Measurements from ENCODE around the gene SYT11.
"Not testable (repeated sequence)": the region's sequence is repeated elsewhere in the genome, so short reads cannot be mapped to it uniquely, and the experiment has no call there.

The SYT11 gene

DNA sequence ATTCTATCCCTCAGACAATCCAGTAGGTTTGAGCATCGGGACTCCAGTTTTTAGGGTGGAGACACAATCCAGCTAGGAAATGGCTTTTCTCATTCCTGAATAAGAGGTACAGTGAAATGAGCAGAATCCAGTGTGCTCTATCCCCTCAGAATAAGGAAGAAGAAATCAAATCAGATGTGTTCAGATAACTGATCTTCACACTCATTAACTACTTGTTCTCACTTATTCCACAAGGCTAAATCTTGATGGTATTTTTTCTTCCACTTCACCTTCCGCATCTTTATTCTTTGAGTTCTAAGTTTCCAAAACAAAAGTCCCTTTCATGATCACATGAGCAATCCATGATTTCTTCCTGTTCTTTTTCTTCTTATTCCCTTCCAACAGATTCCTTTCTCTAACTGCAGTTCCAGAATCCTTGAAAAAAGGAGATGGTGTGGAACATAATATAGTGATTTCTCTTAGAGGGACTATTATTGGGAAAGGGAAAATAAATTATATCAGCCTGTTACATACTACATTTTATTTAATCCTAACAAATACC is 1.7 kb downstream of the SYT11 start:
- DNase-seq (ENCODE audit: low read depth) = no peak

- no peak for DNase-seq (ENCODE audit: low read depth)
These were observed 2.5 kb downstream of the SYT11 start for GRCh38 chr1:155861896-155862295.

DNA sequence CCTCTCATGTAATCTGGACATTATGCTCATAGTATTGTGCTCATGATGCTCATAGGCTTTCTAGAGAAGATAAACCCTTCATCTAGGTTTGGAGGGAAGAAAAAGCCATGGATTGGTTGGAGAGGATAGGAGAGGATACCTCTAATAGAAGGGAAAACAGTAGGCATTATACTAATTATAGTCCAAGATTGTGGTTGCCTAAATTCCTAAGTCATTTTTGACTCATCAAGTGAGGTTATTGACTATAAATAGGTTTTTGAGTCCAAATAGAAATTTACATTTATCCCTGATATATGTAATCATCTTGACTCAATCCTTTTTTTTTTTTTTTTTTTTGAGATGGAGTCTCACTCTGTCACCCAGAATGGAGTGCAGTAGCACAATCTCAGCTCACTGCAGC is 5.0 kb downstream of the SYT11 start:
- DNase-seq (ENCODE audit: low read depth) = no peak

- no peak for DNase-seq (ENCODE audit: low read depth)
These were observed 8.4 kb downstream of the SYT11 start for GRCh38 chr1:155867766-155868165.

DNA sequence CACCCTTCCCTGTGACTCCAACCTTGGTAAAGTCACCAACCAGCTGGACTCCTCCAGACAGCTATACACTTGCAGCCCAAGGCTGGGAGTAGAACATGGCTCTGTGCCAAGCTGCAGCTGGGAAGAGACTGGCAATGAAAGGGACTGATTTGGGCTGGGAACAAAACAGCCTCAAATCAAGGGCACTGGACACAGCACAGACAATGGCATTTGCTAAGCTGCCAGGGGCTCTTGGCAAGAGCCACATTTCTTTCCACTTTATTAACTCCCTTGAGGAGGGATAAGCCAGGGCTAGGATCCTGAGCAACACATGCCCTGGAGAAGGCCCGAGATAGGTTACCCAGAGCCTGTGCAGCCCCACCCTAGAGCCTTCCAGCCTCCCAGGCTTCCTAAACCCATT is 12.0 kb downstream of the SYT11 start:
- DNase-seq (ENCODE audit: low read depth) = no peak

- DNase-seq (ENCODE audit: low read depth) = no peak
These were observed 13.2 kb downstream of the SYT11 start for GRCh38 chr1:155872527-155872926.

DNA sequence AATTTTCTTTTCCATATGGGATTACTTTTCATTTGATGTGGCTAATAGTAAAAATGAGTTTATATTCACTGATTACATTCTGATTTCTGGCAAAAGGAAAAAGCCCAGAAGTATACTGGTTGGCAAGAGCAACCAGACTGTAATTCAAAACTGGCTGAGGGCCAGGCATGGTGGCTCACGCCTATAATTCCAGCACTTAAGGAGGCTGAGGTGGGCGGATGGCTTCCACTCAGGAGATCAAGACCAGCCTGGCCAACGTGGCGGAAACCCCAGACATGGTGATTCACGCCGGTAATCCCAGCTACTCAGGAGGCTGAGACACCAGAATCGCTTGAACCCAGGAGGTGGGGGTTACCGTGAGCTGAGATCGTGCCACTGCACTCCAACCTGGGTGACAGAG is 14.5 kb downstream of the SYT11 start:
- DNase-seq (ENCODE audit: low read depth) = no peak

DNA sequence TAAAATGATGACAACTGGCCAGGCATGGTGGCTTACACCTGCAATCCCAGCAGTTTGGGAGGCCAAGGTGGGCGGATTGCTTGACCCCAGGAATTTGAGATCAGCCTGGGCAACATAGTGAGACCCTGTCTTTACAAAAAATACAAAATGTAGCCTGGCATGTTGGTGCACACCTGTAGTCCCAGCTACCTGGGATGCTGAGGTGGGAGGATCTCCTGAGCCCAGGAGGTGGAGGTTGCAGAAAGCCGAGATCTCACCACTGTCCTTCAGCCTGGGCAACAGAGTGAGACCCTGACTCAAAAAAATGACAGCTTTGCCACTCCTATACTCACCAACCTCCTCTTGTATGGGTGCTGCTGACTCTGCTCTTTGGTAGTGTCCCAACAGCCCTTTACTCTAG is 18.6 kb downstream of the SYT11 start:
- no peak for DNase-seq (ENCODE audit: low read depth)

DNA sequence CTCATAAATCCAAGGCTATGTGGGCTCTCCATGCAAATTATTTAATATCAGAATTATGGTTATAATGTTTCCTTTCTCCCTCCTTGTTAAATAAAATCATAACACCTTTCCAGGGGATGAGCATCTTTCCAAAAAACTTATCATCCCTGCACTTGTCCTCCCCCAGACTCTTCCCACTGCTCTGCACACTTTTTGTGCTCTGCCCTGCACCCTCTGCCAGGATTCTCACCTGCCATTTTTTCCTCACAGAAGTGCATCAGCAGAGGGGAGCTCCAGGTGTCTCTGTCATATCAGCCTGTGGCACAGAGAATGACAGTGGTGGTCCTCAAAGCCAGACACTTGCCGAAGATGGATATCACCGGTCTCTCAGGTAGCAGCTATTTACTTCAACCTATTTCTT is 20.9 kb downstream of the SYT11 start:
- DNase-seq (ENCODE audit: low read depth) = no peak

DNA sequence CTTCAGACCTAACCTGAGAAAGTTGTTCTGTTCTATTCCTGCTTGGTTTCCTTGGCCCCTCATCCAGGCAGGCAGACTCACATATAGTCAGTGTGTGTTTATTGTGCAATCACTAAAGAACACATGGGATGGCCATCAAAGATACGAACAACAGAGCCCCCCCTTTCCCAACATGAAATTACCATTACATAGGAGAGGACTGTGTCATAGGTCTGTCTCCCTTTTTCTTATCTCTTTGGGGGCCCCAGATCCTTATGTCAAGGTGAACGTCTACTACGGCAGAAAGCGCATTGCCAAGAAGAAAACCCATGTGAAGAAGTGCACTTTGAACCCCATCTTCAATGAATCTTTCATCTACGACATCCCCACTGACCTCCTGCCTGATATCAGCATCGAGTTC is 21.6 kb downstream of the SYT11 start:
- no peak for DNase-seq (ENCODE audit: low read depth)

DNA sequence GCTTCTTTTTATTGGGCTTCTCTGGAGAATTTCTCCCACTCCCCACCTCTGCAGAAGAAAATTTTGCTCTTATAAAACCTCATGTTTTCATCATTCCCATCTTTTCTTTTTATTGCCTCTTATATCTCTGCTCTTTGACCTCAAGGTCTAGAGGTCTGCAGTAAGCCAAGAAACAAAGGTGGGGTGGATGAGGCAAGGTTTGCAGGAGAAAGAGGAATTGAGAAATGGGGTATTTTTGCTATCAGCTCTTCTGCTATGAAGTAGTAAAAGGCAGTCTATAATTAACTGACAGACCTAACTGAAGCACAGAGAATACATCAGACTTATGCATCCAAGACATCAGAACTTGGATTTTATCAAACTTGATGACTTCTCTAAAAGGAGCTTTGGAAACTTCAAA is 22.9 kb downstream of the SYT11 start:
- no peak for DNase-seq (ENCODE audit: low read depth)

DNA sequence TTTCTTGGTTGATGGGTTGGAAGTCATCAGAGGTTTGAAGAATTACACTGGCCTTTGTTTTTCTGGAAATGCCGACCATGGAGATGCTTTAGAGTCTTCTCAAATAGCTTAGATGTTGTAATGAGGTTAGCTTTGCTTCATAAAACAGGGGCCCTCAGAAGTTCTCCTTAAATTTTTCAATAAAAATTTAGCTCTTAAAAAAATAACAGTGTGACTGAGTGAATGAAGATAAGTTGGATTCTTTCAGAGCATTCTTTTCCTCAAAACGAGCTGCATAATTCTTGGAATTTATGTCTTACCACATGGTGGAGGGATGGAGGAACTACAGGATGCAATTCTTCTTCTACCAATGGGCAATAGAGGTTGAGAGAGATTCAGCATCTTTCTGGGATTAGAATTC is 23.4 kb downstream of the SYT11 start:
- DNase-seq (ENCODE audit: low read depth) = no peak

- DNase-seq (ENCODE audit: low read depth) = no peak
These were observed 24.9 kb downstream of the SYT11 start for GRCh38 chr1:155884031-155884960.

DNA sequence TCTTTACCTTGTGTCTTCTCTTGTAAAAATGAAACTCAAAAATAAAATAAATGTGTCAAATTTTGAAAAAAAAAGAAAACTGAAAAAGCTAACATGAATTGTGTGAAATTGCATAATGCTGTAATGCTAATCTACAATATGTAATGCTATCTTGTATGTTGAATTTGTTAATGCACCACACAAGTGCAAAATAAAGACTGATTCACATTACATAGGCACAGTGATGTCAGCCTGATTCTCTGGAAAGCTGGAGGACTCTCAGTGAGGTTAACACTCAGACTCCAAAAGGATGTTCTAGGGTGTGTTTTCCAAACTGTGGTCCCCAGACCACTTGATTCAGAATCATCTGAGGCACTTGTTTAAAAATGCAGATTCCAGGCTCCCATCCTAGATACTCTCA is 25.6 kb downstream of the SYT11 start:
- no peak for DNase-seq (ENCODE audit: low read depth)

- no peak for DNase-seq (ENCODE audit: low read depth)
These were observed 29.1 kb downstream of the SYT11 start for GRCh38 chr1:155888481-155888880.

DNA sequence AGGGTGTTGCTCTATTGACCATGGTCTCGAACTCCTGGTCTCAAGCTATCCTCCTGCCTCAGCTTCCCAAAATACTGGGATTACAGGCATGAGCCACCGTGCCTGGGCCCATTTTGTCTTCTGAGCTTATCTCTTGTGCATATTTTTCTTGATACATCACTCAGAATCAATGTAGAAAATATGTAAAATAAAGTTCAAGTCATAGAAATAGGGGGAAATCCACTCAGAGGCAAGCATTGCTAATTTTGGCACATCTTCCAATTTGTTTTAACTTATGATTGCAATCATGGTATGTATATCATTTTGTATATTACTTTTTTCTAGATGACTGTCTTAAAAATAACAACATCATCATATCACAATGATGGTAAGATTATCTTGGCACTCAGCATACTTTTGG is 30.2 kb downstream of the SYT11 start:
- DNase-seq (ENCODE audit: low read depth) = no peak

GRCh38 chr1:155890251-155890650 is 30.9 kb downstream of the SYT11 start:
- no peak for DNase-seq (ENCODE audit: low read depth)

DNA sequence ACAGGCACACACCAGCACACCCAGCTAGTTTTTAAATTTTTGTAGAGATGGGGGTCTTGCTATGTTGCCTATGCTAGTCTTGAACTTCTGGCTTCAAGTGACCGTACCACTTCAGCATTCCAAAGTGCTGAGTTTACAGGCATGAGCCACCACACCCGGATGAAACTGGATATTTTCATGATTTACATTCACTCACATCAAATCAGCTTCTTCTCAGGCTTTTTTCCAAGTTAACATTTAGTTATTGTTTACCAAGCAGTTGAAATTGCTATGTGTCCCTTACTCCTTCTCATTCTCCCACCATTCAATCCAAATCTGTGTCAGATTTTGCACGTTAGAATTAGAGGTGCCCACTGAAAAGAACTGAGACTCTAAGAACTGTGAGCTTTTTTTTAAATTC is 33.4 kb downstream of the SYT11 start:
- no peak for DNase-seq (ENCODE audit: low read depth)

GRCh38 chr1:155893389-155894142 is 34.2 kb downstream of the SYT11 start:
- no peak for DNase-seq (ENCODE audit: low read depth)

GRCh38 chr1:155895617-155896016 is 36.2 kb downstream of the SYT11 start:
- DNase-seq (ENCODE audit: low read depth) = not testable (repeated sequence)

DNA sequence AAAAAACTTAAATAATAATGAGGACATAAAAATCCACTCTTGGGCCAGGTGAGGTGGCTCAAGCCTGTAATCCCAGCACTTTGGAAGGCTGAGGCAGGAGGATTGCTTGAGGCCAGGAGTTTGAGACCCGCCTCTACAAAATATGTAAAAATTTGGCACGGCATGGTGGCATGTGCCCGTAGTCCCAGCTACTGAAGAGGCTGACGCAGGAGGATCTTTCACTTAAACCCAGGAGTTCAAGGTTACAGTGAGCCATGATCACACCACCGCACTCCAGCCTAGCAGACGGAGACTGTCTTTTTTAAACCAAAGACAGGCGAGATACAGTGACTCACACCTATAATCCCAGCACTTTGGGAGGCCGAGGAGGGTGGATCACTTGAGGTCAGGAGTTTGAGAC is 37.1 kb downstream of the SYT11 start:
- not testable (repeated sequence) for DNase-seq (ENCODE audit: low read depth)

- no peak for DNase-seq (ENCODE audit: low read depth)
These were observed 38.4 kb downstream of the SYT11 start for GRCh38 chr1:155897746-155898145.

- no peak for DNase-seq (ENCODE audit: low read depth)
These were observed 39.5 kb downstream of the SYT11 start for GRCh38 chr1:155898888-155899287.
